ENCODE results near the gene ANAPC5.

ANAPC5 gene

GRCh38 chr12:121264135-121264534 lies 88.1 kb downstream of the ANAPC5 start:
- no peaks in the 10 kb centered on the region for H3K9me3 Mint-ChIP-seq
- no peak overlapping the region for H3K27ac Mint-ChIP-seq
- TF ChIP-seq, protein P1, sequence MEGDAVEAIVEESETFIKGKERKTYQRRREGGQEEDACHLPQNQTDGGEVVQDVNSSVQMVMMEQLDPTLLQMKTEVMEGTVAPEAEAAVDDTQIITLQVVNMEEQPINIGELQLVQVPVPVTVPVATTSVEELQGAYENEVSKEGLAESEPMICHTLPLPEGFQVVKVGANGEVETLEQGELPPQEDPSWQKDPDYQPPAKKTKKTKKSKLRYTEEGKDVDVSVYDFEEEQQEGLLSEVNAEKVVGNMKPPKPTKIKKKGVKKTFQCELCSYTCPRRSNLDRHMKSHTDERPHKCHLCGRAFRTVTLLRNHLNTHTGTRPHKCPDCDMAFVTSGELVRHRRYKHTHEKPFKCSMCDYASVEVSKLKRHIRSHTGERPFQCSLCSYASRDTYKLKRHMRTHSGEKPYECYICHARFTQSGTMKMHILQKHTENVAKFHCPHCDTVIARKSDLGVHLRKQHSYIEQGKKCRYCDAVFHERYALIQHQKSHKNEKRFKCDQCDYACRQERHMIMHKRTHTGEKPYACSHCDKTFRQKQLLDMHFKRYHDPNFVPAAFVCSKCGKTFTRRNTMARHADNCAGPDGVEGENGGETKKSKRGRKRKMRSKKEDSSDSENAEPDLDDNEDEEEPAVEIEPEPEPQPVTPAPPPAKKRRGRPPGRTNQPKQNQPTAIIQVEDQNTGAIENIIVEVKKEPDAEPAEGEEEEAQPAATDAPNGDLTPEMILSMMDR (IDR thresholded peaks at IDR 0.05), result no peak
- DNase-seq, result no peak
- H3K36me3 Mint-ChIP-seq (ENCODE audit: low read depth), result peaks cover 60% of the 10 kb centered on the region
- H3K4me1 Mint-ChIP-seq, result peaks cover 26% of the 10 kb centered on the region
- no peak overlapping the region for H3K4me3 Mint-ChIP-seq
- H3K27me3 Mint-ChIP-seq (ENCODE audit: low read depth, poor library complexity), result no peaks in the 10 kb centered on the region

DNA sequence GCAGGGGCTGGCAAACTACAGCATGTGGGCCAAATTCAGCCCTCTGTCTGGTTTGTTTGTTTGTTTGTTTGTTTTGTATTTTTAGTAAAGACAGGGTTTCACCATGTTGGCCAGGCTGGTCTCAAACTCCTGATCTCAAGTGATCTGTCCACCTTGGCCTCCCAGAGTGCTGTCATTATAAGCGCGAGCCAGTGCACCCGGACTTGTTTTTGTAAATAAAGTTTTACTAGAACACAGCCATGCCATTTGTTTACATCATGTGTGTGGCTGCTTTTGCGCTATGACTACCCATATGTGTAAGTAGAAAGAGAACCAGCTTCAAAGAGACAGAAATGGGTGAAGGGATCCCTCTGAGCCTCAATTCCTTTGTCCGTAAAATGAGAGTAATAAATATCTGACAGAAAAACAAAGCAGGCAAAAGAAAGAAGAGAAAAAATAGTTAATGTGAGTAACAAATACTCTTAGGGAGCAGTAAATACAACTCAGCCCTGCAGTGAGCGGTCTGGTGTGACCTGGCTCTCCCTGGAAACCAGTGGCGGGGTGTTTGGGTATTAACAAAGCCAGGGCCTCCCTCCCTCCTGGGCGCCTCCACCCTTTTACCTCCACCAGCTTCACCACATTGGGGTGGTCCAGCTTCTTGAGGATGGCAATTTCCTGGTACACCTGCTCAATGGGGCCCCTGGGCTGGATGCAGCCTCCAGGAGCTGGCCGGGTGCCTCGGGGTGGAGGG lies 88.8 kb downstream of the ANAPC5 start:
- H3K27ac Mint-ChIP-seq, result no peak overlapping the region
- H3K36me3 Mint-ChIP-seq (ENCODE audit: low read depth), result peaks cover 60% of the 10 kb centered on the region
- no peak for DNase-seq
- H3K9me3 Mint-ChIP-seq, result no peaks in the 10 kb centered on the region
- TF ChIP-seq, protein P1 (IDR thresholded peaks at IDR 0.05), result no peak
- no peaks in the 10 kb centered on the region for H3K27me3 Mint-ChIP-seq (ENCODE audit: low read depth, poor library complexity)
- H3K4me1 Mint-ChIP-seq, result peaks cover 26% of the 10 kb centered on the region
- H3K4me3 Mint-ChIP-seq, result no peak overlapping the region

DNA sequence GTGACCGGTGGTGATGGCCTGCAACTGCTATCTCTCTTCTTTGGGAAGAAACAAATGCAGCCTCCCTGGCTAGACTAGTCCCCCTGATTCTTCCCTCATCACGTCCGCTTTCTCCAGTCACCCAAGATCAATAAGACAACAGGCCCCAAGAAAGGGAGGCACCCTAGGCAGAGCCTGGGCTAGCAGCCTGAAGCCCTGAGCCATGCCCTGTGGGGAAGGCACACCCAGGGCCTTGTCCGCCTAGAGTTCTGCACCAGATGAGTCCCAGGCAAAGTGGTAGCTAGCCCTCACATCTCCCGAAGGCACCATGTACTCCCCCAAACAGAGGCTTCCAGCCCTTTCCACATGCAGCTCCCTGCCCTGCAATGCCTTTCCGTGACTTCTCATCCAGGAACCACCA lies 90.8 kb downstream of the ANAPC5 start:
- Mint-ChIP-seq H3K36me3 (ENCODE audit: low read depth) (peaks cover 63% of the 10 kb centered on the region), H3K4me1 (peaks cover 37% of the 10 kb centered on the region), H3K9me3 (no peaks in the 10 kb centered on the region), H3K27ac (no peak overlapping the region), H3K4me3 (no peak overlapping the region), H3K27me3 (ENCODE audit: low read depth, poor library complexity) (no peaks in the 10 kb centered on the region)
- DNase-seq, result no peak
- TF ChIP-seq, protein P1 (IDR thresholded peaks at IDR 0.05), result no peak

DNA sequence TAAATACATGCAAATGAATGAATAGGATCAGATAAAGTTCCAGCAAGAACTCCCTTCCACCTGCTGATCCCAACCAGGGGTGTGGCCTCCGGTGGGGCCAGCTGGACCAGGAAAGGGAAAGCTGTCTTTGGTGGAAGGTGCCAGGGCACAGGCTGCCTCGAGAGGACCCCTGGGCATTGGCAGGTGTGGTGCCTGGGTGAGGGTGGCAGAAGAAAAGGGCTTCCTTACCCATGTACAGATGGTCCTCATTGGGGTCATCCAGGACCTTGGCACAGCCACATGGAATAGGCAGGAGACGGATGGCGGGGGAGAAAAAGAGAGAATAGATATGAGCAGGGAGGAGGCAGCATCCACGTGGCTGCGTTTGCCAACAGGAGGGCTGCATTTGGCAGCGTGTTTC lies 92.1 kb downstream of the ANAPC5 start:
- H3K4me3 Mint-ChIP-seq, result no peak overlapping the region
- TF ChIP-seq, protein P1 (IDR thresholded peaks at IDR 0.05), result no peak
- peaks cover 66% of the 10 kb centered on the region for H3K36me3 Mint-ChIP-seq (ENCODE audit: low read depth)
- DNase-seq, result no peak
- no peak overlapping the region for H3K27ac Mint-ChIP-seq
- peaks cover 41% of the 10 kb centered on the region for H3K4me1 Mint-ChIP-seq
- no peaks in the 10 kb centered on the region for H3K27me3 Mint-ChIP-seq (ENCODE audit: low read depth, poor library complexity)
- H3K9me3 Mint-ChIP-seq, result no peaks in the 10 kb centered on the region

- Mint-ChIP-seq H3K27me3 (ENCODE audit: low read depth, poor library complexity) (no peaks in the 10 kb centered on the region), H3K36me3 (ENCODE audit: low read depth) (peaks cover 73% of the 10 kb centered on the region)
- DNase-seq, result no peak
Observed at GRCh38 chr12:121259074-121259473, 93.1 kb downstream of the ANAPC5 start.

More at GRCh38 chr12:121259074-121259473, 93.1 kb downstream of the ANAPC5 start:
- Mint-ChIP-seq H3K9me3 (no peaks in the 10 kb centered on the region), H3K27ac (no peak overlapping the region), H3K4me1 (peaks cover 38% of the 10 kb centered on the region), H3K4me3 (no peak overlapping the region)
- TF ChIP-seq, protein P1 (IDR thresholded peaks at IDR 0.05), result no peak
